Measurements from ENCODE around the gene UST. TPM values are rescaled to one million over a fixed set of nuclear protein-coding genes. Genes with fewer than 3 reads are reported as not detected.

UST gene
- total and polyA plus RNA-seq, 9 of the 15 experiments (the other 6 are each of a cell fraction or from before 2014, with no cell fraction given): 0.04 to 0.10 TPM; not detected in 7

DNA sequence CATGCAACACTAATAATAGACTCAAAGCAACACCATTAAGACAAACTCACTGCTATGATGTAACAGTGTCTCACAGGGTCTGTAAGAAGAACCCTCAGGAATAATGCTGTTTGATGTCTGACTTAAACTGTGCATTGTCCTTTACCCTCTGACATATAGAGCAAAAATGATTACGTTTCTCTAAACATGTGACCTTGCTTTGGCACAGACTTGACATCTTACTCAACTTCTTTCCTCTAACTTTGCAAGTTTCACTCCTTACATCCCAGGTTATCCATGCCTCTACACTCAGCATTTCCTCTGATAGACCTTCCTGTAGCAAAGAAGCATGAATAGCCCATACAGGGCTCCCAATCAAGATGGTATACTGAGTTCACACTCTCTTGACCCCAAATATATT is 252.7 kb downstream of the UST start:
- Histone ChIP-seq H3K27ac (ENCODE audit: extremely low read depth, low read depth, low read length) (no peak overlapping the region), H3K9me1 (ENCODE audit: control insufficient read depth, insufficient read depth, low read length) (no peaks in the 10 kb centered on the region), H3K4me2 (ENCODE audit: insufficient read depth, low read length) (no peak overlapping the region), H3K4me1 (replicated peaks in 1 of 2; ENCODE audit: control insufficient read depth in 2 of 2, insufficient read depth in 2 of 2, low read length in 2 of 2) (no peaks in the 10 kb centered on the region), H3K36me3 (ENCODE audit: control insufficient read depth, insufficient read depth, low read length) (no peaks in the 10 kb centered on the region), H3K4me3 (no peak overlapping the region), H3K79me2 (ENCODE audit: control insufficient read depth, insufficient read depth, low read length) (no peaks in the 10 kb centered on the region), H3K27me3 (ENCODE audit: control insufficient read depth in 2 of 2, insufficient read depth in 2 of 2, low read length in 2 of 2) (no peaks in the 10 kb centered on the region), H3K9ac (ENCODE audit: insufficient read depth in 1 of 2, low read depth in 2 of 2, low read length in 2 of 2) (no peak overlapping the region), H4K20me1 (replicated peaks; ENCODE audit: control insufficient read depth, insufficient read depth, low read length) (no peaks in the 10 kb centered on the region), H3K9me3 (replicated peaks; ENCODE audit: control insufficient read depth, insufficient read depth, low read depth, low read length) (no peaks in the 10 kb centered on the region), H2AFZ (ENCODE audit: low read depth, low read length) (no peak overlapping the region)
- in situ Hi-C loops (cut with MboI): no loop called here
- POLR2A ChIA-PET: no interaction called here
- DNase-seq (ENCODE audit: extremely low read depth in 1 of 4, low spot score in 3 of 4) (no peak), ATAC-seq (no peak), FAIRE-seq (peak; percentile 59)
- BruUV-seq (replicated peaks): no TSS peak
- WGBS (ENCODE audit: insufficient coverage, low coverage, missing lambda C conversion rate): 0% methylated on average over 1 of the region's 1 CpG
- TF ChIP-seq EWSR1 (IDR thresholded peaks at IDR 0.05; ENCODE audit: borderline replicate concordance, low read depth, partially characterized antibody) (no peak), CCAR2 (IDR thresholded peaks at IDR 0.05; ENCODE audit: low read depth, low read length) (no peak), DDX20 (tag; IDR thresholded peaks at IDR 0.05; ENCODE audit: low read depth) (no peak), ZEB2 (IDR thresholded peaks at IDR 0.05) (no peak), TAF1 (IDR thresholded peaks at IDR 0.05; ENCODE audit: control insufficient read depth, extremely low read depth, insufficient read depth, low read length, severe bottlenecking) (no peak), ZNF263 (CRISPR knock-in tag; IDR thresholded peaks at IDR 0.05; ENCODE audit: borderline replicate concordance) (no peak), ZNF143 (CRISPR knock-in tag; IDR thresholded peaks at IDR 0.05) (no peak), ZNF785 (CRISPR knock-in tag; IDR thresholded peaks at IDR 0.05) (no peak), HDAC6 (IDR thresholded peaks at IDR 0.05; ENCODE audit: low read depth, low read length) (no peak), RBM17 (IDR thresholded peaks at IDR 0.05; ENCODE audit: borderline replicate concordance, low read depth, low read length) (no peak), GABPB1 (CRISPR knock-in tag; IDR thresholded peaks at IDR 0.05) (no peak), SMARCE1 (IDR thresholded peaks at IDR 0.05) (no peak), TEAD2 (tag; IDR thresholded peaks at IDR 0.05) (no peak), FOXP1 (CRISPR knock-in tag; IDR thresholded peaks at IDR 0.05) (no peak)
- TF ChIP-seq, protein P1, sequence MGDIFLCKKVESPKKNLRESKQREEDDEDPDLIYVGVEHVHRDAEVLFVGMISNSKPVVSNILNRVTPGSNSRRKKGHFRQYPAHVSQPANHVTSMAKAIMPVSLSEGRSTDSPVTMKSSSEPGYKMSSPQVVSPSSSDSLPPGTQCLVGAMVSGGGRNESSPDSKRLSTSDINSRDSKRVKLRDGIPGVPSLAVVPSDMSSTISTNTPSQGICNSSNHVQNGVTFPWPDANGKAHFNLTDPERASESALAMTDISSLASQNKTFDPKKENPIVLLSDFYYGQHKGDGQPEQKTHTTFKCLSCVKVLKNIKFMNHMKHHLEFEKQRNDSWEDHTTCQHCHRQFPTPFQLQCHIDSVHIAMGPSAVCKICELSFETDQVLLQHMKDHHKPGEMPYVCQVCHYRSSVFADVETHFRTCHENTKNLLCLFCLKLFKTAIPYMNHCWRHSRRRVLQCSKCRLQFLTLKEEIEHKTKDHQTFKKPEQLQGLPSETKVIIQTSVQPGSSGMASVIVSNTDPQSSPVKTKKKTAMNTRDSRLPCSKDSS (IDR thresholded peaks at IDR 0.05; ENCODE audit: low read depth, partially characterized antibody): no peak
- intact Hi-C loops (cut with micrococcal nuclease): no loop called here
- CTCF ChIA-PET (ENCODE audit: low intra/inter-chr PET ratio): no interaction called here
